ENCODE data around the gene ULBP3.

Gene ULBP3

GRCh38 chr6:150043501-150044412, 25.2 kb downstream of the ULBP3 start:
- TF ChIP-seq ZFX (IDR thresholded peaks at IDR 0.05) (no peak), CTCF (conservative IDR thresholded peaks at IDR 0.05) (no peak)
- H3K27ac ChIP-seq = no peak overlapping the region

- TF ChIP-seq ZFX (IDR thresholded peaks at IDR 0.05) (no peak), CTCF (conservative IDR thresholded peaks at IDR 0.05) (no peak)
- H3K27ac ChIP-seq = no peak overlapping the region
Measured at GRCh38 chr6:150043096-150043495, 25.8 kb downstream of the ULBP3 start.

GRCh38 chr6:150038202-150039062, 30.5 kb downstream of the ULBP3 start:
- TF ChIP-seq ZFX (IDR thresholded peaks at IDR 0.05) (no peak), CTCF (conservative IDR thresholded peaks at IDR 0.05) (no peak)
- H3K27ac ChIP-seq = no peak overlapping the region

- TF ChIP-seq ZFX (IDR thresholded peaks at IDR 0.05) (no peak), CTCF (conservative IDR thresholded peaks at IDR 0.05) (no peak)
- H3K27ac ChIP-seq = no peak overlapping the region
Measured at GRCh38 chr6:150037526-150038201, 31.3 kb downstream of the ULBP3 start.

GRCh38 chr6:150036081-150036480, 32.8 kb downstream of the ULBP3 start:
- no peak overlapping the region for H3K27ac ChIP-seq
- no peak for TF ChIP-seq ZFX (IDR thresholded peaks at IDR 0.05)

GRCh38 chr6:150033207-150033771, 35.6 kb downstream of the ULBP3 start:
- TF ChIP-seq ZFX (IDR thresholded peaks at IDR 0.05) (no peak), CTCF (conservative IDR thresholded peaks at IDR 0.05) (no peak)
- no peak overlapping the region for H3K27ac ChIP-seq

- no peak overlapping the region for H3K27ac ChIP-seq
Measured at GRCh38 chr6:150032598-150032997, 36.3 kb downstream of the ULBP3 start.

More at GRCh38 chr6:150032598-150032997, 36.3 kb downstream of the ULBP3 start:
- TF ChIP-seq ZFX (IDR thresholded peaks at IDR 0.05) = no peak
- no peak for TF ChIP-seq CTCF (conservative IDR thresholded peaks at IDR 0.05)
